ENCODE measurements around the gene TBL1X.

The TBL1X gene

GRCh38 chrX:9710332-9710731 lies 245.5 kb downstream of the TBL1X start:
- no peak for TF ChIP-seq GATA1 (IDR thresholded peaks at IDR 0.05; ENCODE audit: low read depth, low read length)
- TF ChIP-seq POLR2A (IDR thresholded peaks at IDR 0.05; ENCODE audit: low read length) = no peak
- no peak for DNase-seq

- no peak for DNase-seq
- TF ChIP-seq POLR2A (IDR thresholded peaks at IDR 0.05; ENCODE audit: low read length) = no peak
- TF ChIP-seq GATA1 (IDR thresholded peaks at IDR 0.05; ENCODE audit: low read depth, low read length) = no peak
Measured at GRCh38 chrX:9717376-9717775, 252.5 kb downstream of the TBL1X start.

- no peak for DNase-seq
Measured at GRCh38 chrX:9724711-9725110, 259.9 kb downstream of the TBL1X start.

GRCh38 chrX:9728261-9728660 lies 263.4 kb downstream of the TBL1X start:
- TF ChIP-seq POLR2A (IDR thresholded peaks at IDR 0.05; ENCODE audit: low read length) = no peak
- no peak for TF ChIP-seq GATA1 (IDR thresholded peaks at IDR 0.05; ENCODE audit: low read depth, low read length)
- DNase-seq = no peak

More at GRCh38 chrX:9724711-9725110, 259.9 kb downstream of the TBL1X start:
- TF ChIP-seq GATA1 (IDR thresholded peaks at IDR 0.05; ENCODE audit: low read depth, low read length) (no peak), POLR2A (IDR thresholded peaks at IDR 0.05; ENCODE audit: low read length) (no peak)

GRCh38 chrX:9729171-9729885 lies 264.5 kb downstream of the TBL1X start:
- TF ChIP-seq POLR2A (IDR thresholded peaks at IDR 0.05; ENCODE audit: low read length) = no peak
- no peak for TF ChIP-seq GATA1 (IDR thresholded peaks at IDR 0.05; ENCODE audit: low read depth, low read length)
- no peak for DNase-seq

- no peak for DNase-seq
- TF ChIP-seq GATA1 (IDR thresholded peaks at IDR 0.05; ENCODE audit: low read depth, low read length) = no peak
- TF ChIP-seq POLR2A (IDR thresholded peaks at IDR 0.05; ENCODE audit: low read length) = no peak
Measured at GRCh38 chrX:9730078-9730477, 265.2 kb downstream of the TBL1X start.

- no peak for DNase-seq
- TF ChIP-seq GATA1 (IDR thresholded peaks at IDR 0.05; ENCODE audit: low read depth, low read length) (no peak), POLR2A (IDR thresholded peaks at IDR 0.05; ENCODE audit: low read length) (no peak)
Measured at GRCh38 chrX:9730752-9731151, 265.9 kb downstream of the TBL1X start.

GRCh38 chrX:9737363-9737762 lies 272.5 kb downstream of the TBL1X start:
- TF ChIP-seq POLR2A (IDR thresholded peaks at IDR 0.05; ENCODE audit: low read length) (no peak), GATA1 (IDR thresholded peaks at IDR 0.05; ENCODE audit: low read depth, low read length) (no peak)
- DNase-seq = no peak

GRCh38 chrX:9738151-9738550 lies 273.3 kb downstream of the TBL1X start:
- TF ChIP-seq POLR2A (IDR thresholded peaks at IDR 0.05; ENCODE audit: low read length) (no peak), GATA1 (IDR thresholded peaks at IDR 0.05; ENCODE audit: low read depth, low read length) (no peak)
- no peak for DNase-seq

GRCh38 chrX:9739130-9739529 lies 274.3 kb downstream of the TBL1X start:
- DNase-seq = no peak

GRCh38 chrX:9745417-9746115 lies 280.7 kb downstream of the TBL1X start:
- no peak for DNase-seq
- TF ChIP-seq POLR2A (IDR thresholded peaks at IDR 0.05; ENCODE audit: low read length) = no peak
- TF ChIP-seq GATA1 (IDR thresholded peaks at IDR 0.05; ENCODE audit: low read depth, low read length) = no peak

More at GRCh38 chrX:9739130-9739529, 274.3 kb downstream of the TBL1X start:
- no peak for TF ChIP-seq POLR2A (IDR thresholded peaks at IDR 0.05; ENCODE audit: low read length)
- TF ChIP-seq GATA1 (IDR thresholded peaks at IDR 0.05; ENCODE audit: low read depth, low read length) = no peak

- DNase-seq = no peak
- TF ChIP-seq GATA1 (IDR thresholded peaks at IDR 0.05; ENCODE audit: low read depth, low read length) (no peak), POLR2A (IDR thresholded peaks at IDR 0.05; ENCODE audit: low read length) (no peak)
Measured at GRCh38 chrX:9746148-9746888, 281.5 kb downstream of the TBL1X start.

- no peak for DNase-seq
- TF ChIP-seq GATA1 (IDR thresholded peaks at IDR 0.05; ENCODE audit: low read depth, low read length) (no peak), POLR2A (IDR thresholded peaks at IDR 0.05; ENCODE audit: low read length) (no peak)
Measured at GRCh38 chrX:9747644-9748043, 282.8 kb downstream of the TBL1X start.

- TF ChIP-seq POLR2A (IDR thresholded peaks at IDR 0.05; ENCODE audit: low read length) (no peak), GATA1 (IDR thresholded peaks at IDR 0.05; ENCODE audit: low read depth, low read length) (no peak)
Measured at GRCh38 chrX:9749146-9749692, 284.4 kb downstream of the TBL1X start.

More at GRCh38 chrX:9749146-9749692, 284.4 kb downstream of the TBL1X start:
- DNase-seq = no peak
